GM21447 (cell line): Measurements from ENCODE around the gene CD36.

ENCODE experiments used
- ATAC-seq: cut with Tn5 transposase; IDR thresholded peaks from one replicate; pipeline ENCODE4 v1.9.1; 2021; ENCODE audit not compliant: unreplicated experiment

CD36 gene

GRCh38 chr7:80623503-80624252, 14.8 kb upstream of the CD36 start:
- ATAC-seq = no peak

DNA sequence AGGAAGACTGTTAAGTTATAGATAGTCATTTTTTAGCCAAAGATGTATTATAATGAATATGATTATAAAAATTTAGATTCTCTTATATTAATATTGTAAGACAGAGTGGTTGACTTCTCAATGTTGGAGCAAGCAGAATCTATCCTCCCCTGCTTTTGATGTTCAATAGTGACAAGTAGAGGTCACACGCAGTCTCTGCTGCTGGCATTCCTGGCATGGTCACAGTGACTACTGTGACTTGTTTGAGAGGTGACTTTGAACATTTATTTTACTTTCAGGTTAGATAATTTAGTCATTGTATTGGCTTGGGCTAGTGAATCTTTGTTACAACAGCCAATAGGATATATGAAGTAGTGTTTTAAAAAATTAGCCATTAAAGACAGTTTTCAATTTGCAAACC, 13.7 kb upstream of the CD36 start:
- no peak for ATAC-seq

DNA sequence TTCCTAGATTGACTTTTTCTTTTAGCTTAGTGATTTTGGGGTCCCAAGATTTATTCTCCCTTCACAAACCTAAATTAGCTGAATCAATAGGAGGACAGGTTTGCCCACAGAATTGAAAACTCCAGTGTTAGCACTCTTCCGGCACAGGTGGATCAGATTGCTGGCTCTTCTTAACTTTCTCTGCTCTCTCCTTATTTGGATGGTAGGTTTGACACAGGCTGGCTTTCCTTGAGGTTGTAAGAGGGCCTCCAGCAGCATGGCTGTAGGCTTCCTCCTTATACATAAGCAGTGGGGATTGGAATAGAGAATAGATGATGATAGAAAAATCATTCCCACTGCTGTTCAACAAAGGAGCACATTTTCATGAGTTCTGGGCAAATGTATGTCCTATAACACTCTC, 9.4 kb upstream of the CD36 start:
- ATAC-seq = no peak

DNA sequence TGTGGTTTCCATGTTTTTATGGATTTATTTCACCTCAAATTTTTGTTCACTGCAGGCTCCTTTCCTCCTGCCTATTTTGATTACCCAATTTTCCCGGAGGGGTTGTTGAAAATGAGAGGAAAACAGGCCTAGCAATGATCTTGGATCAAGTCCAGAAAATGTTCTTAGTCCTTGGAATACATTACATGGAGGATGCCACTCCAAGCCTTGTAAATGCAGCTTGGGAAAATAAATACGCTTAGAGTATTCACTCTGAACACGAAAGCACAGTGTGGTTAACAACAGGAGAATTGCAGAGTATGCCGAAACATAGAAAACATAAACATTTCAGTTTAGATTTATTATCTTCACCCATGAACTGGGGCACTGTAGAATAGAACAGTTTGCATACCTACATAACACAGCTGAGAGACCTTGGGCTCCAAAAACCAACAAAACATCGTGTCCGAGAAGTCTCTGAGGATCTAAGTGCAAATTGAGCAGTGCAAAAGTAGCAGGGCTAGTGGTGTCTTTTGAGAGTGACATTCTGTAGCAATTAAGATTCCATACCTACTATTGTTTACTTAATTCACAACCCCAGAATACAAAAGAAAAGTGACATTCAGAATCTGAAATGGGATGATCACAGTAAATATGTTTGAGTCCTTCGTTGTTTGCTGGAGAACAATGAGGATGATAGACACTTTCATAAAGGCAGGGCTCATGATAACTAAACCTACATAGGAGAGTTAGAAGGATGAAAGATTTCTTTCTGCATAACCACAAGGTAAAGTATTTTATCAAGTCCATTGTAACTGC, 7.6 kb upstream of the CD36 start:
- no peak for ATAC-seq

GRCh38 chr7:80631421-80631820, 7.0 kb upstream of the CD36 start:
- ATAC-seq = no peak

- no peak for ATAC-seq
Observed at GRCh38 chr7:80632139-80632538, 6.3 kb upstream of the CD36 start.

- no peak for ATAC-seq
Observed at GRCh38 chr7:80632819-80633218, 5.6 kb upstream of the CD36 start.

- ATAC-seq = no peak
Observed at GRCh38 chr7:80634505-80634904, 3.9 kb upstream of the CD36 start.

GRCh38 chr7:80635533-80635932, 2.9 kb upstream of the CD36 start:
- no peak for ATAC-seq

GRCh38 chr7:80635998-80636397, 2.4 kb upstream of the CD36 start:
- no peak for ATAC-seq

DNA sequence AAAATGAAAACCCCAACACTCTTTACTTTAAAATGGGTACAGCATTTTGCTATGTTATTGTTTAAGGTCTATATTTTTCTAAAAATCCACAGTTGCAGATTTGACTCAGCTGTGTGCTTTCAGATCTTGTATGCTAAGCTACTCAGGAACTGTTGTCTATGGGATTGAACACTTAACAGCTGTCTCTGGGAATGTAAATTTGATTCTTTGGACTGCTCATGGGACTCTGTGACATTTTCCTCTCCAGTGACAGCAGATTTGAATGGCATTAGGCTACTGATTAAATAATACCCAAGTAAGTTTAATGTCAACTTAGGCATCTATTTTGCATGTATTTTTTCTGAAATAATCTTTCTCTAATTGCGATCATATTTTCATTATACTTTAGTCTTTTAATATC, 1.7 kb upstream of the CD36 start:
- no peak for ATAC-seq

GRCh38 chr7:80637454-80637853, 988 bp upstream of the CD36 start:
- no peak for ATAC-seq

- ATAC-seq = no peak
Observed at GRCh38 chr7:80639011-80639410, 569 bp downstream of the CD36 start.

DNA sequence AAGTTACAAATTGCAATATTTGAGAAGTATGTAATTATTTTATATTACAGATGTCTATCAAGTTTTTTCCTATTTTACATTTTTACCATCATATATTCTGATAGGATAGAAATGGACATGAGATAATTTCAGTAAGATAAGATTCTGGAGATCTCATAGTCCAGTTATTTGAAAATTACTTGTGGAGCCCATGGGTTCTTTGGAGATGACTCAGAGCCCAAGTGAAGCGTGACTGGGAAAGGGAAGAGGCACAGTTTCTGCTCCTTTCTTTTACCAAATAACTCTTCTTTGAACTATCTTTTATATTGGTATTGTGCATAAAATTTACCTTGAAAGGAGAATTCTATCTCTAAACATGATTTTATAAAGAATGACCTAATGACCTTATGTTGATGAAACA, 2.4 kb downstream of the CD36 start:
- ATAC-seq = no peak

GRCh38 chr7:80641548-80641947, 3.1 kb downstream of the CD36 start:
- no peak for ATAC-seq

GRCh38 chr7:80642871-80643270, 4.4 kb downstream of the CD36 start:
- ATAC-seq = no peak

DNA sequence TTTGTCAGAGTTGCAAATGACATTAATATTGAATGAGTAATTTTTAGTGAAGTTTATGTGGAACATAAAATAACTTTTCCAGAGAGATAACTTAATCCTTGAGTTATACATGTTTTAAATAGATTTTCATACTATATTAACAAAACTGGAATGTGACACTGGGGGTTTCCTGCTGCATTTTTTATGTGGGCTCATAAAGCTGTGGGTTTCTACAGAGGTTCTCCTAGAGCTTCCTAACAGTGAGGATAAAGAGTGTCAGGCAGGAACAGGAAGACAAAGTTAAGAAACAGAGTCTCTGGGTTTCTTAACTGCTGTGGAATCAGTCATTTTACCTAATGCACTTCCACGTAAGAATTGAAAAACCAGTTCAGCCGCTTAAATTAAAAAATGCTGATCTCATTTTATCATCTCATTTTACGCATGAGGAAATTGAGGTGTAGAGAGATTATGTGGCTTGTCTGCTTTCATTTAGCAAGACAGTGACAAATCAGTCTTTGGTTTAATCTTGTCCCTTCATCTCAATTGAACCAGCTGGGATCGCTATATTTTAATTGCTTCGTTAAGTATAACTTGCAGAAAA, 5.0 kb downstream of the CD36 start:
- ATAC-seq = no peak

GRCh38 chr7:80644054-80644453, 5.6 kb downstream of the CD36 start:
- no peak for ATAC-seq

- no peak for ATAC-seq
Observed at GRCh38 chr7:80646083-80646865, 7.8 kb downstream of the CD36 start.

DNA sequence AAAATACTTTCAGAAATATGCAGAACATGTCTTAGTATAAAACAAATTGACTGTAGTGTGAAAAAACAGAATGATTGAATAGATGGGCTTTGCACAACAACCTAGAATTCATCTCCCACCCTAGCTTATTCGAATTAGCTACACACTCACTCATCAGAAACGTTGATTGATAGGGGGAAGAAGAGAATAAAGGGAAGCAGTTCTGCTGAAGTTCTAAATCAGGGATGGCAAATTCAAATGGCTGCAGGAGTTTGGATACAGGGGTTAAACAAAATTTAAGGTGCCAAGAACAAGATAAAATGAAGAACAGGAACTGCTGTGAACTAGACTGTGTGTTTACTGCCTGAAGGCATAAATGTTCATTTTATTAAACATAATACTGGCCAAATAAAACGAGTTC, 9.0 kb downstream of the CD36 start:
- no peak for ATAC-seq

DNA sequence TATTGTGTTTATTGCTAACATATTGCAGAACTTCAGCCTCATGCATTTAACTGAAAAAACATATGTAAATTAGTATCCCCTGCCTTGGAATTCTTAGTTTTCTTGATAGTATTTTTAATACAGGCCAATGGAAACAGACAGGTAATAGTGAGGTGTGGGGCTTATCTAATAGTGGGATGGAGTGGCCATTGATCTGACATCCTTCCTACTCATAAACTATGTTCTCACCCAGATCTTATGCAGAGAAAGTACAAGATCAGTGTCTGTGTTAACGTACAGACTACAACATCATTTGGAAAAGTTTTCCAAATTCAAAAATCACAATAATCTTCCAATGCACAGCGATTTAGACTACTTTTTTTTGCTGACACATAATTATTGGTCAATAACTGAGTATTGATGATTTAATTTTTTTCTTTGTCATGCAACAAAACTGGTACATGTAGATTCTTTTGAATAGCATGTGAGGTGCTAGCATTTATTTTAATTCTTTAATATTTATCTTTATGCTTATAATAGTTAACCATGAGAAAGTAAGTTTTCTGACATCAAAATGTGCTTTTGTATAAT, 9.7 kb downstream of the CD36 start:
- ATAC-seq = no peak
